NCI-H82 (cell line): ENCODE results near the gene TBC1D14.
"Not testable (repeated sequence)": the region's sequence is repeated elsewhere in the genome, so short reads cannot be mapped to it uniquely, and the experiment has no call there.

ENCODE experiments used
- DNase-seq: peaks from one replicate; lab custom pipeline; 2025; lab: John Stamatoyannopoulos, UW

Gene TBC1D14

GRCh38 chr4:6890971-6891370 lies 18.7 kb upstream of the TBC1D14 start:
- DNase-seq = not testable (repeated sequence)

- DNase-seq = no peak
Observed at GRCh38 chr4:6891436-6892170, 18.0 kb upstream of the TBC1D14 start.

GRCh38 chr4:6892190-6892908 lies 17.3 kb upstream of the TBC1D14 start:
- peak; percentile 10 for DNase-seq

GRCh38 chr4:6892909-6893202 lies 16.8 kb upstream of the TBC1D14 start:
- DNase-seq = no peak

- no peak for DNase-seq
Observed at GRCh38 chr4:6893449-6894085, 16.1 kb upstream of the TBC1D14 start.

GRCh38 chr4:6894086-6894478 lies 15.5 kb upstream of the TBC1D14 start:
- DNase-seq = no peak

GRCh38 chr4:6894528-6895498 lies 14.8 kb upstream of the TBC1D14 start:
- no peak for DNase-seq

- peak; percentile 64 for DNase-seq
Observed at GRCh38 chr4:6896035-6896434, 13.6 kb upstream of the TBC1D14 start.

- DNase-seq = no peak
Observed at GRCh38 chr4:6898763-6899162, 10.9 kb upstream of the TBC1D14 start.

- no peak for DNase-seq
Observed at GRCh38 chr4:6900181-6900812, 9.3 kb upstream of the TBC1D14 start.

- DNase-seq = no peak
Observed at GRCh38 chr4:6900956-6901355, 8.7 kb upstream of the TBC1D14 start.

- DNase-seq = no peak
Observed at GRCh38 chr4:6901669-6902317, 7.8 kb upstream of the TBC1D14 start.

- no peak for DNase-seq
Observed at GRCh38 chr4:6902318-6903042, 7.1 kb upstream of the TBC1D14 start.

- no peak for DNase-seq
Observed at GRCh38 chr4:6905516-6906445, 3.8 kb upstream of the TBC1D14 start.

GRCh38 chr4:6906486-6906885 lies 3.1 kb upstream of the TBC1D14 start:
- DNase-seq = not testable (repeated sequence)

GRCh38 chr4:6907658-6908191 lies 1.9 kb upstream of the TBC1D14 start:
- DNase-seq = peak; percentile 60

GRCh38 chr4:6908432-6909112 lies 1.1 kb upstream of the TBC1D14 start:
- no peak for DNase-seq

GRCh38 chr4:6909970-6910339 lies 329 bp downstream of the TBC1D14 start:
- DNase-seq = no peak
